Ovary (tissue), 9 donors: ENCODE data around the gene RTN4IP1. TPM values are rescaled to one million over a fixed set of nuclear protein-coding genes. Genes with fewer than 3 reads are reported as not detected.

Experiments
- DNase-seq, 5 donors: peaks; one replicate each; pipeline ENCODE4 v3.0.0-alpha.2; 2019 to 2020
- H3K27ac ChIP-seq, 2 donors: fragments of 200-600 bp; one replicate each; pipeline versions ENCODE4 v1.5.1 to v1.8.0; 2019 to 2022
- H3K27me3 ChIP-seq: fragments of 200-600 bp; one replicate; pipeline ENCODE4 v1.8.0; 2022
- H3K36me3 ChIP-seq: fragments of 200-600 bp; sonication (generic); one replicate; pipeline ENCODE4 v1.5.1; 2019
- H3K4me1 ChIP-seq: one replicate; pipeline ENCODE4 v1.8.1; 2013; ENCODE audit warnings: mild to moderate bottlenecking, moderate library complexity; ENCODE audit not compliant: insufficient read depth
- H3K4me3 ChIP-seq: fragments of 200-600 bp; sonication (generic); one replicate; pipeline ENCODE4 v1.5.1; 2017
- H3K9me3 ChIP-seq, 2 donors: fragments of 200-600 bp in 1 of 2; sonication (generic) in 1 of 2; one replicate each; pipeline versions ENCODE4 v1.5.1 to v1.8.1; 2013 to 2019; ENCODE audit warnings: mild to moderate bottlenecking in 1 of 2, moderate library complexity in 1 of 2
- EP300 ChIP-seq: sonication (generic); formaldehyde crosslinking; IDR thresholded peaks from one replicate; pipeline ENCODE4 v1.6.1; 2017; ENCODE audit warnings: antibody characterized with exemption
- POLR2A ChIP-seq: fragments of 450-650 bp; IDR thresholded peaks from one replicate; pipeline ENCODE4 v1.6.1; 2017; ENCODE audit warnings: antibody characterized with exemption, mild to moderate bottlenecking, moderate library complexity
- WGBS, 3 donors: extraction: QIAGEN DNeasy Blood & Tissue Kit in 1 of 3; methylation state at CpG; one replicate each; pipeline versions ENCODE4 v1.1.5 to v1.1.7; 2013 to 2017; 5-methylcytosine and 5-hydroxymethylcytosine counted together
- intact Hi-C, 4 donors: fragments of 100-400 bp; cut with DNase I; formaldehyde crosslinking; loops; one replicate each; pipeline versions ENCODE4 v1.11.0 to v1.15.1; 2022 to 2023
- polyA plus RNA-seq, 2 donors: library from polyadenylated mRNA; stranded (reverse); fragments of 200-250 nt in 1 of 2; fragments of 350-450 nt in 1 of 2; fragmentation: Illumina TruSeq in 1 of 2; extraction: RNeasy Lipid Tissue Mini Kit (QIAGEN cat#74804) in 1 of 2; gene quantifications; one replicate each; pipeline ENCODE4 v1.2.3, GENCODE V29; 2013 to 2014
- total RNA-seq, 7 donors: library from RNA; depleted of rRNA in 2 of 7; stranded (reverse); fragments of >200 nt in 2 of 7; fragmentation: NEBNext Ultra II Directional in 3 of 7; extraction: Animal tissue kit (Norgen Biotek cat#: 25700) in 3 of 7; gene quantifications; one replicate each; pipeline versions ENCODE4 v1.1.0 to v1.2.4, GENCODE V29; 2016 to 2023
- TF ChIP-seq, protein P1 (sequence below), 3 donors: fragments of 450-650 bp in 2 of 3; fragments of 200-600 bp in 1 of 3; IDR thresholded peaks; one replicate each; pipeline versions ENCODE4 v1.5.1 to v1.8.0; 2016 to 2022; ENCODE audit warnings: antibody characterized with exemption in 3 of 3, mild to moderate bottlenecking in 1 of 3
- donor health status: DM: no; HTN: no; CAD: no; lungs with moderate emphysema.
- donor health status: DM: no; HTN: no; CAD: no.
- donor health status: Bipolar disorder and iron deficiency.
- donor health status: DM: yes; HTN: yes; CAD: no.
- donor health status: DM: no; HTN: no; CAD: no.
- donor health status: DM: yes; HTN: yes; CAD: no.

The RTN4IP1 gene
- total and polyA plus RNA-seq, 9 donors, result 2.0 to 5.2 (median 3.0) TPM

DNA sequence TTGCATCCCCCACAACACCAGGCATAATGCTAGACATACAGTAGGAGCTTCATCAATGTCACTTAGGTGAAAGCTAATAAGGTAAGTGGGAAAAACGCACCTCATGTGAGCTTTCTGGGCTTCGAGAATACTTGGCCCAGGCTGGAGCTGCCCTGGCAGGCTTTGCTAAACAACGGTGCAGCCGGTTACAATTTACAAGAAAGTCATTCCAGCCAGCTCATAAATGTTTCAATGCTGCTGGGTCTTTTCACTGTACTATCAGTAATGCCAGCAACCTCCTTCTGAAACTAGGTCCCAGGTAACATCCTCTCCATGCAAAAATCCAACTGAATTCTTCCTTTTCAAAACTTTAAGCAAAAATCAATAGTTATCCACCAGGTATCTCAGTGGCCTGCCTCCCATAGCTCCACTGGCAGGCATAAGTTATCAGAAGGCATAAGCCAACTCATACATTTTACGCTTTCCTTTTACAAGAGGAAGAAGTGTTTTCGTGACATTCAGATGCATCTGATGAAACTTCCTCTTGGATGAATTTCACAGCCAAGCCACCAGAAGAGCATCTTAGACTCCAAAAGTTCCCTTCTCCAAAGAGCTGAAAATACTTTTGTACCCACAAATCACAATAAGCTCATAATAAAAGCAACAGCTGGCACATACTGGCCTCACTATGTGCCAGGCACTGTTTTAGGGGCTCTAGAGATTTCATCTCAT, 56.3 kb downstream of the RTN4IP1 start:
- no peaks in the 10 kb centered on the region for H3K36me3 ChIP-seq
- WGBS, 3 donors, result 67 to 75% (median 75%) methylated on average over 6 of the region's 6 CpGs
- intact Hi-C loops, result no loop called here
- no peaks in the 10 kb centered on the region for H3K27me3 ChIP-seq
- H3K9me3 ChIP-seq, result no peaks in the 10 kb centered on the region
- H3K27ac ChIP-seq, result no peak overlapping the region
- no peak overlapping the region for H3K4me3 ChIP-seq
- DNase-seq, result no peak
- no peaks in the 10 kb centered on the region for H3K4me1 ChIP-seq
- TF ChIP-seq, protein P1, sequence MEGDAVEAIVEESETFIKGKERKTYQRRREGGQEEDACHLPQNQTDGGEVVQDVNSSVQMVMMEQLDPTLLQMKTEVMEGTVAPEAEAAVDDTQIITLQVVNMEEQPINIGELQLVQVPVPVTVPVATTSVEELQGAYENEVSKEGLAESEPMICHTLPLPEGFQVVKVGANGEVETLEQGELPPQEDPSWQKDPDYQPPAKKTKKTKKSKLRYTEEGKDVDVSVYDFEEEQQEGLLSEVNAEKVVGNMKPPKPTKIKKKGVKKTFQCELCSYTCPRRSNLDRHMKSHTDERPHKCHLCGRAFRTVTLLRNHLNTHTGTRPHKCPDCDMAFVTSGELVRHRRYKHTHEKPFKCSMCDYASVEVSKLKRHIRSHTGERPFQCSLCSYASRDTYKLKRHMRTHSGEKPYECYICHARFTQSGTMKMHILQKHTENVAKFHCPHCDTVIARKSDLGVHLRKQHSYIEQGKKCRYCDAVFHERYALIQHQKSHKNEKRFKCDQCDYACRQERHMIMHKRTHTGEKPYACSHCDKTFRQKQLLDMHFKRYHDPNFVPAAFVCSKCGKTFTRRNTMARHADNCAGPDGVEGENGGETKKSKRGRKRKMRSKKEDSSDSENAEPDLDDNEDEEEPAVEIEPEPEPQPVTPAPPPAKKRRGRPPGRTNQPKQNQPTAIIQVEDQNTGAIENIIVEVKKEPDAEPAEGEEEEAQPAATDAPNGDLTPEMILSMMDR (IDR thresholded peaks at IDR 0.05), result no peak
- TF ChIP-seq EP300, result no peak
- TF ChIP-seq POLR2A, result no peak

GRCh38 chr6:106572436-106572835, 56.9 kb downstream of the RTN4IP1 start:
- Histone ChIP-seq H3K36me3 (no peaks in the 10 kb centered on the region), H3K27ac (no peak overlapping the region), H3K27me3 (no peaks in the 10 kb centered on the region), H3K9me3 (no peaks in the 10 kb centered on the region), H3K4me3 (no peak overlapping the region), H3K4me1 (no peaks in the 10 kb centered on the region)
- intact Hi-C loops, result no loop called here
- DNase-seq, result no peak
- 57 to 76% (median 63%) methylated on average over 5 of the region's 5 CpGs for WGBS, 3 donors
- TF ChIP-seq, protein P1 (IDR thresholded peaks at IDR 0.05), result no peak
- TF ChIP-seq EP300, result no peak
- no peak for TF ChIP-seq POLR2A

- no peak for TF ChIP-seq POLR2A
- TF ChIP-seq, protein P1 (IDR thresholded peaks at IDR 0.05), result no peak
- TF ChIP-seq EP300, result no peak
- no peaks in the 10 kb centered on the region for H3K36me3 ChIP-seq
- no peaks in the 10 kb centered on the region for H3K9me3 ChIP-seq
- no peak overlapping the region for H3K27ac ChIP-seq
- no peaks in the 10 kb centered on the region for H3K27me3 ChIP-seq
- 87 to 96% (median 87%) methylated on average over 4 of the region's 4 CpGs for WGBS, 3 donors
- H3K4me3 ChIP-seq, result no peak overlapping the region
- no peak for DNase-seq
- intact Hi-C loops, result loop anchor here (5.0 to 10.0 kb wide), 2 partner anchors 122 to 235 kb away; no protein-coding TSS in a partner anchor
- H3K4me1 ChIP-seq, result no peaks in the 10 kb centered on the region
Measured at GRCh38 chr6:106569428-106569827, 59.9 kb downstream of the RTN4IP1 start.

GRCh38 chr6:106568530-106568929, 60.8 kb downstream of the RTN4IP1 start:
- no peak for DNase-seq
- no peak overlapping the region for H3K4me3 ChIP-seq
- no peaks in the 10 kb centered on the region for H3K4me1 ChIP-seq
- TF ChIP-seq, protein P1 (IDR thresholded peaks at IDR 0.05), result no peak
- no peak for TF ChIP-seq POLR2A
- no peak for TF ChIP-seq EP300
- intact Hi-C loops, result loop anchor here (5.0 to 10.0 kb wide), 2 partner anchors 121 to 234 kb away; no protein-coding TSS in a partner anchor
- WGBS, 3 donors, result 53 to 70% (median 69%) methylated on average over 2 of the region's 2 CpGs
- H3K27ac ChIP-seq, result no peak overlapping the region
- no peaks in the 10 kb centered on the region for H3K9me3 ChIP-seq
- no peaks in the 10 kb centered on the region for H3K27me3 ChIP-seq
- H3K36me3 ChIP-seq, result no peaks in the 10 kb centered on the region
